Pulmonary artery endothelial cell (primary cell): ENCODE data around the gene GGNBP2. TPM values are rescaled to one million over a fixed set of nuclear protein-coding genes. Genes with fewer than 3 reads are reported as not detected.

ENCODE experiments used
- DNase-seq: peaks from one replicate; pipeline ENCODE4 v3.0.0-alpha.2; 2011; ENCODE audit warnings: low read depth, low spot score
- total RNA-seq: library from RNA; depleted of rRNA; stranded (reverse); fragments of >200 nt; gene quantifications from 2 replicates; pipeline ENCODE4 v1.2.3, GENCODE V29; 2014

GGNBP2 gene
- total RNA-seq, 1 donor from 2014 or later, result 46.9 TPM

GRCh38 chr17:36629252-36629847, 84.6 kb downstream of the GGNBP2 start:
- DNase-seq, result peak; percentile 13

- DNase-seq, result no peak
Observed at GRCh38 chr17:36629970-36630502, 85.3 kb downstream of the GGNBP2 start.

- no peak for DNase-seq
Observed at GRCh38 chr17:36631022-36631421, 86.3 kb downstream of the GGNBP2 start.

DNA sequence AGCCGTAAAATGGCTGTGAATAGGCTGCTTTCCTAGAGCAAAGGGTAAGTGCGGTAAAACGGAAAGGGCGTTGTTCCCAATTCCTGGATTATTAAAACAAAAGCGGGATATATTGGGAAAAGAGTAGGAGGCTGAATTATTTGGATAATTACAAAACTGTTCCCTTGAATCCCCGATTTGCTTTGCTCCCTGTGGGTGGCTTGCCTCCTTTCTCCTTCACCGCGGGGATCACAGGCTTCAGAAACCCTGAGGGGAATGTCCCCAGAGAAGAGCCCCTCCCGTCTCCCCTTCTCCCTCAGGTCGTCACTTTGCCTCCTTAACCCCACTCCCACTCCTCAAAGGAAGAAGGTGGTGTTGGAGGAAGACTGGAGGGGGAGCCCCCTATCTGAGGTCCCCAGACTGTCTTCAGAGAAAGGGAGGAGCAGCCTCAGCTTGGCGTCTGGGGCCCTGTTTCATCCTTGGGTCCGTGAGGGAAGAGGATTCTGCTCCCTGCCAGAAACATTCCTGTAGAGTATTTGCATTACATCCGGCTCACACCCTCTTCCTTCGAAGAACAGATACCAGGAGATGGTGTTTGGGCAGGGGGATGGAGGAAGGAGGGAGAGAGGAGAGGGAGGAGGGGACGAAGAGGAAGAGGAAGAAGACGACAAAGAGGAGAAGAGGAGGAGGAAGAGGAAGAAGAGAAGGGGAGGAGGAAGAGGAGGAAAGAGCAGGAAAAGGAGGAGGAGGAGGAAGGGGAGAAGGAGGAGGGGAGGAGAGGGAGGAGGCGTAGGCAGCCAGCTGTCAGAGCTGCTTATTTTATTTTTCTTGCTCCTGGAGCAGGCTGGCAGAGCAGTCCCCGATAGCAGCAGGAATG, 88.4 kb downstream of the GGNBP2 start:
- no peak for DNase-seq

Other genes starting within 250 kb of the GGNBP2 start
- gene TBC1D3G, start 221.0 kb upstream of the GGNBP2 start, total RNA-seq, result not detected in 2 replicates
- gene TBC1D3H, start 156.5 kb upstream of the GGNBP2 start, total RNA-seq, result not detected in 2 replicates
- 20.8 and 30.7 TPM in 2 replicates for gene ZNHIT3, start 58.2 kb upstream of the GGNBP2 start, total RNA-seq
- gene MYO19, start 10.1 kb upstream of the GGNBP2 start, total RNA-seq, result 59.9 and 85.1 TPM in 2 replicates
- gene PIGW, start 9.9 kb upstream of the GGNBP2 start, total RNA-seq, result 12.1 and 12.7 TPM in 2 replicates
- gene DHRS11, start 47.0 kb downstream of the GGNBP2 start, total RNA-seq, result 8.2 and 10.0 TPM in 2 replicates
- 3.6 and 7.3 TPM in 2 replicates for gene MRM1, start 56.7 kb downstream of the GGNBP2 start, total RNA-seq